Transverse colon (tissue), 4 donors: ENCODE measurements around the gene STRN3. TPM values are rescaled to one million over a fixed set of nuclear protein-coding genes. Genes with fewer than 3 reads are reported as not detected.

ENCODE experiments used
- DNase-seq: peaks from one replicate; pipeline ENCODE4 v3.0.0-alpha.2; 2019
- H3K27ac ChIP-seq, 4 donors: fragments of 200-600 bp; sonication (generic); 2 replicates each; pipeline ENCODE4 v1.5.1; 2016 to 2018; ENCODE audit warnings: inconsistent platforms in 4 of 4
- H3K27me3 ChIP-seq: fragments of 200-600 bp; sonication (generic); 2 replicates; pipeline ENCODE4 v1.5.1; 2017; ENCODE audit warnings: inconsistent platforms
- H3K36me3 ChIP-seq, 4 donors: fragments of 200-600 bp; sonication (generic); 2 replicates each; pipeline ENCODE4 v1.5.1; 2017 to 2019; ENCODE audit warnings: inconsistent platforms in 4 of 4
- H3K4me1 ChIP-seq, 4 donors: fragments of 200-600 bp; sonication (generic); 2 replicates each; pipeline ENCODE4 v1.5.1; 2017 to 2020; ENCODE audit warnings: inconsistent platforms in 4 of 4
- H3K4me3 ChIP-seq, 4 donors: fragments of 200-600 bp; sonication (generic); 1 replicate in 1 of 4; 2 replicates in 3 of 4; pipeline versions ENCODE4 v1.5.1 to v1.6.1; 2017 to 2019; ENCODE audit warnings: inconsistent platforms in 4 of 4
- H3K9me3 ChIP-seq, 2 donors: fragments of 200-600 bp; sonication (generic); 2 replicates each; pipeline ENCODE4 v1.5.1; 2017 to 2019; ENCODE audit warnings: inconsistent platforms in 2 of 2
- CTCF ChIP-seq, 5 experiments: fragments of 200-600 bp in 3 of 5; fragments of 450-650 bp in 2 of 5; sonication (generic) in 3 of 5; IDR thresholded peaks; 1 replicate in 2 of 5; 2 replicates in 3 of 5; pipeline ENCODE4 v1.5.1; 2016 to 2017; ENCODE audit warnings: antibody characterized with exemption in 5 of 5, inconsistent platforms in 3 of 5, mild to moderate bottlenecking in 2 of 5, moderate library complexity in 1 of 5
- EP300 ChIP-seq: sonication (generic); formaldehyde crosslinking; IDR thresholded peaks from one replicate; pipeline ENCODE4 v1.6.1; 2017; ENCODE audit warnings: antibody characterized with exemption, low read depth
- POLR2A ChIP-seq: fragments of 450-650 bp; IDR thresholded peaks from one replicate; pipeline ENCODE4 v1.6.1; 2016; ENCODE audit warnings: antibody characterized with exemption, mild to moderate bottlenecking, moderate library complexity
- POLR2AphosphoS5 ChIP-seq, 3 donors: sonication (generic); formaldehyde crosslinking; IDR thresholded peaks; one replicate each; pipeline ENCODE4 v1.6.1; 2016; ENCODE audit warnings: antibody characterized with exemption in 3 of 3
- WGBS, 2 donors: methylation state at CpG; one replicate each; pipeline ENCODE4 v1.1.5; 2018; ENCODE audit warnings: low coverage in 1 of 2; 5-methylcytosine and 5-hydroxymethylcytosine counted together
- in situ Hi-C, 4 donors: fragments of 200-750 bp; cut with MboI; loops; one replicate each; pipeline versions ENCODE4 v1.15.0 to v1.15.1; 2017; ENCODE audit warnings: low sequenced_read_pairs in 3 of 4, low pct_ligation_motif_present in 1 of 4, low pct_unique_long_range_greater_than_20kb in 1 of 4
- intact Hi-C: fragments of 100-400 bp; cut with DNase I; formaldehyde crosslinking; loops from one replicate; pipeline ENCODE4 v1.15.1; 2023; ENCODE audit warnings: low total_unique reads
- total RNA-seq, 4 donors: library from RNA; depleted of rRNA; stranded (reverse); fragments of >200 nt; gene quantifications; one replicate each; pipeline ENCODE4 v1.1.0, GENCODE V29; 2016

STRN3 gene
- total RNA-seq, 4 donors from 2014 or later: 42.3 to 57.5 (median 51.5) TPM

GRCh38 chr14:31020834-31021575, 5.2 kb downstream of the STRN3 start:
- DNase-seq: no peak
- Histone ChIP-seq H3K36me3 (no peaks in the 10 kb centered on the region), H3K27ac (no peak overlapping the region), H3K4me3 (no peak overlapping the region), H3K27me3 (no peaks in the 10 kb centered on the region), H3K4me1 (peaks cover 0 to 29% (median 23%) of the 10 kb centered on the region in 4 donors), H3K9me3 (no peaks in the 10 kb centered on the region)
- WGBS, 2 donors: 83 to 90% methylated on average over 8 of the region's 8 CpGs
- in situ Hi-C loops: no loop called here
- TF ChIP-seq POLR2A: no peak
- no peak for TF ChIP-seq POLR2AphosphoS5 (IDR thresholded peaks at IDR 0.05)
- TF ChIP-seq EP300: no peak
- no peak for TF ChIP-seq CTCF (IDR thresholded peaks at IDR 0.05)
- intact Hi-C loops: no loop called here

GRCh38 chr14:31018057-31018645, 8.0 kb downstream of the STRN3 start:
- H3K4me1 ChIP-seq: peaks cover 0 to 24% (median 14%) of the 10 kb centered on the region in 4 donors
- no peaks in the 10 kb centered on the region for H3K36me3 ChIP-seq
- no peak for DNase-seq
- no peaks in the 10 kb centered on the region for H3K9me3 ChIP-seq
- in situ Hi-C loops: no loop called here
- no peaks in the 10 kb centered on the region for H3K27me3 ChIP-seq
- 92 to 100% methylated on average over 1 to 6 of the region's 6 CpGs for WGBS, 2 donors
- intact Hi-C loops: no loop called here
- H3K4me3 ChIP-seq: no peak overlapping the region
- H3K27ac ChIP-seq: no peak overlapping the region
- no peak for TF ChIP-seq POLR2A

GRCh38 chr14:31013841-31014240, 12.3 kb downstream of the STRN3 start:
- intact Hi-C loops: no loop called here

GRCh38 chr14:31010935-31011334, 15.2 kb downstream of the STRN3 start:
- TF ChIP-seq POLR2AphosphoS5 (IDR thresholded peaks at IDR 0.05) (no peak), CTCF (IDR thresholded peaks at IDR 0.05) (no peak), POLR2A (no peak), EP300 (no peak)

More at GRCh38 chr14:31013841-31014240, 12.3 kb downstream of the STRN3 start:
- H3K4me3 ChIP-seq: no peak overlapping the region
- no peak for TF ChIP-seq POLR2AphosphoS5 (IDR thresholded peaks at IDR 0.05)
- no peak for TF ChIP-seq POLR2A
- TF ChIP-seq CTCF (IDR thresholded peaks at IDR 0.05): no peak
- no peak overlapping the region for H3K27ac ChIP-seq
- no peaks in the 10 kb centered on the region for H3K9me3 ChIP-seq
- 94 to 100% methylated on average over 4 of the region's 4 CpGs for WGBS, 2 donors
- DNase-seq: no peak
- in situ Hi-C loops: no loop called here
- no peaks in the 10 kb centered on the region for H3K27me3 ChIP-seq
- H3K36me3 ChIP-seq: no peaks in the 10 kb centered on the region
- H3K4me1 ChIP-seq: peaks cover 0 to 18% (median 10%) of the 10 kb centered on the region in 4 donors

More at GRCh38 chr14:31010935-31011334, 15.2 kb downstream of the STRN3 start:
- intact Hi-C loops: no loop called here
- Histone ChIP-seq H3K4me1 (peaks cover 0 to 16% (median 8%) of the 10 kb centered on the region in 4 donors), H3K27me3 (no peaks in the 10 kb centered on the region), H3K36me3 (no peaks in the 10 kb centered on the region), H3K9me3 (no peaks in the 10 kb centered on the region), H3K27ac (no peak overlapping the region), H3K4me3 (no peak overlapping the region)
- DNase-seq: no peak
- WGBS, 2 donors: 68 to 72% methylated on average over 2 to 3 of the region's 3 CpGs
- in situ Hi-C loops: no loop called here
